Measurements from ENCODE around the gene OR10AD1.
A peak's percentile ranks its signal among the peaks of the same experiment; 100 is the strongest.

OR10AD1 gene

DNA sequence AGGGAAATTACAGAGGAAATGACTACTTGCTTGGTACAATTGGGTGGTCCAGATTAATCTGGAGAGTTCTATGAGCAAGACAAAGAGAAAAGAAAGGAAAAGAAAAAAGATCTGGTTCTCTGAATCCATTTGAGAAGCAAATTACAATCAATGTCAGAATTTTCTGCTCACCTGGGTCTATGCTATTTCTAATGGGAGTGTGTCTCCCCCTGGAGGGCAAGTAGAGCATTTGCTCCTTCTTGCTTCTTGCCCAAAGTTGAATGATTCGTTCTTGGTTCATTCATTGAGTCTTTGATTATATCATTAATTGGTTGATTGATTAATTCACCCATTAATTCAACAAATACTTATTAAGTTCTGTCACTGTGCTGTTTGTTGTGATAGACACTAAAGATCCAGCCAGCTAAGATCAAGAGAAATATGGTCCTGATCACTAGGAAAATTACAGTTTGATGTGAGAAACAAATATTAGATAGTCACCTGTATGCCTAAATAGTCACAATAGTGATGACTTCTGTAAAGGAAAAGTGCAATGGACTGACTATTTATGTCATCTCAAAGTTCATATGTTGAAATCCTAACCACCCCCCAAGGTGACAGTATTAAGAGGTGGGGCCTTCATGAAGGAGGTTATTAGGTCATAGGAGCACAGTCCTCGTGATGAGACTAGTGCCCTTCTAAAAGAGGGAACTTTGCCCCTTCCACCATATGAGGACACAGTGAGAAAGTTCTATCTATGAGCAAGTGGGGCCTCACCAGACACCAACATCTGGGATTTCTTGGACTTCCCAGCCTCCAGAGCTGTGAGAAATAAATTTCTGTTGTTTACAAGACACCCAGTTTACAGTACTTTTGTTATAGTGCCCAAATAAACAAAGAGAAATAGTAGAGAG lies 37.8 kb downstream of the OR10AD1 start:
- Histone ChIP-seq H3K9me3 (no peaks in the 10 kb centered on the region), H3K4me1 (no peaks in the 10 kb centered on the region), H3K36me3 (no peaks in the 10 kb centered on the region), H3K4me3 (no peak overlapping the region), H3K27me3 (peaks cover 0 to 15% of the 10 kb centered on the region in 2 donors), H3K27ac (no peak overlapping the region)
- intact Hi-C loops (cut with DNase I; ENCODE audit: low total_unique reads) = loop anchor here (5.0 kb wide), 1 partner anchor 83 kb away; no protein-coding TSS in a partner anchor
- TF ChIP-seq CTCF (IDR thresholded peaks at IDR 0.05) = peak; percentile 82 to 90
- DNase-seq = no peak

GRCh38 chr12:48164451-48164850 lies 38.6 kb downstream of the OR10AD1 start:
- Histone ChIP-seq H3K9me3 (no peaks in the 10 kb centered on the region), H3K4me1 (no peaks in the 10 kb centered on the region), H3K36me3 (no peaks in the 10 kb centered on the region), H3K4me3 (no peak overlapping the region), H3K27me3 (peaks cover 0 to 15% of the 10 kb centered on the region in 2 donors), H3K27ac (no peak overlapping the region)
- no peak for TF ChIP-seq CTCF (IDR thresholded peaks at IDR 0.05)
- DNase-seq = no peak
- intact Hi-C loops (cut with DNase I; ENCODE audit: low total_unique reads) = no loop called here

GRCh38 chr12:48163150-48163747 lies 39.8 kb downstream of the OR10AD1 start:
- H3K4me1 ChIP-seq = no peaks in the 10 kb centered on the region
- H3K36me3 ChIP-seq = no peaks in the 10 kb centered on the region
- H3K4me3 ChIP-seq = no peak overlapping the region
- H3K27ac ChIP-seq = no peak overlapping the region
- H3K9me3 ChIP-seq = no peaks in the 10 kb centered on the region
- no peak for TF ChIP-seq CTCF (IDR thresholded peaks at IDR 0.05)
- peaks cover 0 to 15% of the 10 kb centered on the region in 2 donors for H3K27me3 ChIP-seq
- no peak for DNase-seq
- intact Hi-C loops (cut with DNase I; ENCODE audit: low total_unique reads) = no loop called here

- Histone ChIP-seq H3K9me3 (no peaks in the 10 kb centered on the region), H3K36me3 (no peaks in the 10 kb centered on the region), H3K27ac (no peak overlapping the region), H3K4me3 (no peak overlapping the region), H3K27me3 (peaks cover 0 to 6% of the 10 kb centered on the region in 2 donors), H3K4me1 (peaks cover 0 to 14% (median 11%) of the 10 kb centered on the region in 4 donors)
- TF ChIP-seq CTCF (IDR thresholded peaks at IDR 0.05) = no peak
- peak in 1 of 2 donors; percentile 35 for DNase-seq
- intact Hi-C loops (cut with DNase I; ENCODE audit: low total_unique reads) = no loop called here
These were observed 42.3 kb downstream of the OR10AD1 start for GRCh38 chr12:48160807-48161206.

GRCh38 chr12:48160046-48160445 lies 43.0 kb downstream of the OR10AD1 start:
- Histone ChIP-seq H3K27me3 (peaks cover 0 to 4% of the 10 kb centered on the region in 2 donors), H3K27ac (no peak overlapping the region), H3K9me3 (no peaks in the 10 kb centered on the region), H3K4me3 (no peak overlapping the region), H3K36me3 (no peaks in the 10 kb centered on the region), H3K4me1 (peaks cover 0 to 16% (median 12%) of the 10 kb centered on the region in 4 donors)
- intact Hi-C loops (cut with DNase I; ENCODE audit: low total_unique reads) = no loop called here
- DNase-seq = no peak
- no peak for TF ChIP-seq CTCF (IDR thresholded peaks at IDR 0.05)
